ENCODE data around the gene SGMS2.
"Not testable (repeated sequence)": the region's sequence is repeated elsewhere in the genome, so short reads cannot be mapped to it uniquely, and the experiment has no call there.

SGMS2 gene

DNA sequence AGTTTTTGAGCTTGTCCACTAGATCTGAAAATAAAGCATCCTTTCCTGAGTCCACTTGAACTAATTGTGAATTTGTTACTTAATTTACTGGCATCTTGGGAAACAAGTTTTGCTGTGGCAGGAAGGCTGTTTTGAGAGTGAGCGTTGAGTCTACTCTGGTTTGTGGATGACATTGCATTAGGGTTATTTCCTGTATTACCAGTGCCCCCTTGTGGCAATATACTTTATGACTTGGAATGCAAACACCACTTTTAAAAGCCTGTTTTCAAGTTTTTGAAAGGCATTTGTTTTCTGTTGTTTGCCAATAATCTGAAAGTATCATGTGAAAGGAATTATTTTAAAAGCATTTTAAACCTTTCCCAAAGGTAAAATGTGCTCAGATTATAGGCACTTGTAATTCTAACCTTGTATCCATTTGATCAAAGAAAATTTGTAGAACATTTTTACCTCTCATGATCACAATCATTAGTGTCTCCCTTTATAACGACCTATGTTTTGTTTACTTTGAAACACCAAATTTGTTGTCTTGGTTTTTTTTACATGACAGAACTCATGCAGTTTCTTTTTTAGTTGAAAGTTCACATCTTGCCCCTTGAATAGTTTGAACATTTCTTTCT is 88.7 kb downstream of the SGMS2 start:
- DNase-seq (ENCODE audit: low read depth) = peak; percentile 72

DNA sequence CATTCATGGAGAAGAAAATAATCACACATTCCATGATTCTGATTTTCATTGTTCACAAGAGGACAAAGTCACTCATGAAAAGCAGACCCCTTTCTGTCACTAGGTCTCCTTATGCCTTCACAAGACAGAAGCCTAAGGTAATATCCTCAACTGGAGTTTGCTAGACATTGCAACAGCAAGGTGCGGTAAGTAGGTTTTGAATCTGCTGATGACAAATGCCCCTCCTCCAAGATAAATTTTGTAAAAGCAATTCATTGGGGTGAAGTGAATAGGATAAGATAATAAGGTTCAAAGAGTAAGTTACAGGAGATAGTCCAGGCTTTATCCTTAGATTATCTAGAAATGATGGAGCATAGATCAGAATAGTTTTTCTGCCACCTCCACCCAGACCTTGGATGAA is 90.5 kb downstream of the SGMS2 start:
- no peak for DNase-seq (ENCODE audit: low read depth)

DNA sequence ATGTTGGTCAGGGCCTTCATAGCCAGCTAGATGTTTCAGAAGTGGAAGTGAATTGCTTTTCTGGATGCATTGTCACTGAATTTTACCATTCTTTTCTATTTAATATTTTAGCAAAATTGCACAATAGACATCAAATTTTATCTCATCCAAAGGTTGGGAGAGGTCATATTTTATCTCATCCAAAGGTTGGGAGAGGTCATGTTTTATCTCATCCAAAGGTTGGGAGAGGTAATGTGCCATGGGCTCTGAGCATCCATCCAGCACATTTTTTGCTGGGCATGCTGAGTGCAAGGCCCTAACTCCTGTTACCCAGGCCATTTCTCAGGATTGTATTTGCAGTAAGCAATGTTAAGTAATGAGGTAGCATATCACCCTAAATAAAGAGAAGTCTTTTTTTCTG is 91.9 kb downstream of the SGMS2 start:
- no peak for DNase-seq (ENCODE audit: low read depth)

DNA sequence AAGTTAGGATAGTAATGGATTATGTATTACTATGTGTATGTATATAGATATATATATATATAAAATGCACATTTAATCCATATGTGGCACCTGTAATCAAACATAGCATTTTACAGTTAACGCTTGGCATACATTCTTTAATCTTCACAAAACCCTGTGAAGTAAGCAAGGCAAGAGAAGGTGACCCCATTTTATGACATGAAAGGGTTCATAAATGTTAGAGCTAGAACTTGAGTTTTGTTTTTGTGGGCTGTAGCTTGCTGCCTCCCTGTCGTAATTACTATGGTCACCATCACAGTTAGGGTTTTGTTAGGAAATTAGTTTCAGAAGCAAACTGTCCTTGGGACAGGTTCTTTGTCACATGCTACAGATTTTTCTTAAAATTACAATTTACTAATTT is 92.8 kb downstream of the SGMS2 start:
- no peak for DNase-seq (ENCODE audit: low read depth)

DNA sequence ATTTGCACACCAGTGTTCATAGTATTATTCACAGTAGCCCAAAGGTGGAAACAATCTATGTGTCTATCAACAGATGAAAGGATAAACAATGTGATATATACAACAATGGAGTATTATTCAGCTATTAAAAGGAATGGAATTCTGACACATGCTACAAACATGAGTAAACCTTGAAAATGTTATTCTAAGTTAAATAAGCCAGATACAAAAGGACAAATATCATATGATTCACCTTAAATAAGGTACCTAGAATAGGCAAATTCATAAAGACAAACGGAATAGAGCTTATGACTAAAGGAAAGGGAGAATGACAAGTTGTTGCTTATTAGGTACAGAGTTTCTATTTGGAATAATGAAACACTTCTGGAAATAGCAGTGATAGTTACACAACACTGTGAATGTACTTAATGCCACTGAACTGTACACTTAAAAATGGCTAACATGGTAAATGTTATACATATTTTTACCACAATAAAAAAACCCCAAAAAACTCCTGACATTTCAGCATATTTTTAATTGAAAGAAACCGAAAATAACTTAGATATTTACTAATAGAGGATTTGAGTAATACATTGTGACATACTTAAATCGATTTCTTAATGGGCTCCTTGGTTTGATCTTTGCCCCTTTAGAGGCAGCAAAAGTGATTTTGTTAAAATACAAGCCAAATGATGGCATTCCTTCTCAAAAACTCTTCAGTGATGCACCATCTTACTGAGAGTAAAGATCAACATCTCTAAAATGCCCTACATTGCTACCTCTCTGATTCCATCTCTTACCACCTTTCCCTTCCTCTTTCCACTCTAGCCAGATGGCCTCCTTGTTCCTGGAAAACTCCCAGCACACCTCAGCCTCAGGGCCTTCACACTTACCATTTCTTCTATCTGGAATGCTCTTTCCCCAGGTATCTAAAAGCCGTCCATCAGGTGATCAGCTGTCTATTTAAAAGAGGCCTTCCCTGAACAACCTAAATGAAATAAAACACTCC is 98.0 kb downstream of the SGMS2 start:
- no peak for DNase-seq (ENCODE audit: low read depth)

DNA sequence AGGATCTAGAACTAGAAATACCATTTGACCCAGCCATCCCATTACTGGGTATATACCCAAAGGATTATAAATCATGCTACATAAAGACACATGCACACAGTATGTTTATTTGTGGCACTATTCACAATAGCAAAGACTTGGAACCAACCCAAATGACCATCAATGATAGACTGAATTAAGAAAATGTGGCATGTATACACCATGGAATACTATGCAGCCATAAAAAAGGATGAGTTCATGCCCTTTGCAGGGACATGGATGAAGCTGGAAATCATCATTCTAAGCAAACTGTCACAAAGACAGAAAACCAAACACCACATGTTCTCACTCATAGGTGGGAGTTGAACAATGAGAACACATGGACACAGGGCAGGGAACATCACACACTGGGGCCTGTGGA is 101.0 kb downstream of the SGMS2 start:
- DNase-seq (ENCODE audit: low read depth) = not testable (repeated sequence)

DNA sequence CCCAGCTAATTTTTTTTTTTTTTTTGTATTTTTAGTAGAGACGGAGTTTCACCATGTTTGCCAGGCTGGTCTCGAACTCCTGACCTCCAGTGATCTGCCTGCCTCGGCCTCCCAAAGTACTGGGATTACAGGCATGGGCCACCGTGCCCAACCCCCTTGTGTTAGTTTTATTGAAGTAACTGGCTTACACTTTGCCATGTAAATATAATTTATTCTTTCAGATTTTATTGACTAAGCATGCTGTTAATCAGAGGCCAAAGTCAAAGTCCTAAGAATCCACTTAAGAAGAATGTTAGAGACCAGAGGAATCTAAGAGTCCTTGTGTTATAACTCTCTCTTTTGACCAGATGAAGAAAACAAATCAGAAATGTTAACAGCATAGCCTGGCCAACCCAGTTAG is 102.1 kb downstream of the SGMS2 start:
- DNase-seq (ENCODE audit: low read depth) = not testable (repeated sequence)

DNA sequence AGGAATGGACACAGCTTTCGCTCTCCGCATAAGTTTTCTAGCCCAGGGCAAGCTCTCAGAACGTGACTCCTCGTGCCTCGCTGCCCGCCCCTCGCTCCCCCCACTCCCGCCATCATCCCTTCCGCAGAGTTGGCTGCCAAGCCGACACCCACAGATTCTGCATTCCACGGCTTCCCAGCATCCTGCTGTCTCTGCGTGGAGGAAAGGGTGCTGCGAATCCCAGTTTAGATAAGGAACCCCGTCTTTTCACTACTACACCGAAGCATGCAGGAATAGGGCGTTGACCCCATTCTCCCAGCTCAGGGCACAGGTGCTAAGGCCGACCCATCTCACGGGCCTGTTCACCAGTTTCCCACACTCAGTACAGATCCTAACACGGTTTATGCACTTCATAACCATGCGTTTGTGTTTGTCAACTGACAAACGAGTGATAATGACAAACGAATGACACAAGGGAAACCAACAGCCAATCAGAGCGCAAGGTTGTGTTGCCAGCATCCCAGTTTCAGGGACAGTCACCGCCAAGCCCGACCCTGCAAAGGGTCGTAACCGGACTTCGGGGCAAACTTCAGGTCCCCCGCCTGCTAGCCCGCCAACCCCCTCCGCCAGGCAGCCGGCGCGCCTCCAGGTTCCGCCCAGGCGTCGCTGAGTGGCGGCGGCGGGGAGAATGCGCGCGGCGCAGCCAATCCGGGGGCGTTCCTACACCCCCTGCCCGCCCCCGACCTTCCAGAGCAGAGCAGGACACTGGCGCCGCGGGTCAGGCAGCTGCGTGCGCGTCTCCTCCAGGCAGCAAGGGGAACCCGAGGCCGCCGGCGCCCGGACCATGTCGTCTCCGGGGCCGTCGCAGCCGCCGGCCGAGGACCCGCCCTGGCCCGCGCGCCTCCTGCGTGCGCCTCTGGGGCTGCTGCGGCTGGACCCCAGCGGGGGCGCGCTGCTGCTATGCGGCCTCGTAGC is 106.4 kb downstream of the SGMS2 start, which contains the start of gene CYP2U1:
Gene CYP2U1 (plus strand): TSS at position 729 of the 954 bp plus-strand sequence. CDS start 95 bp downstream, at position 824.
- peak; percentile 88 for DNase-seq (ENCODE audit: low read depth)

DNA sequence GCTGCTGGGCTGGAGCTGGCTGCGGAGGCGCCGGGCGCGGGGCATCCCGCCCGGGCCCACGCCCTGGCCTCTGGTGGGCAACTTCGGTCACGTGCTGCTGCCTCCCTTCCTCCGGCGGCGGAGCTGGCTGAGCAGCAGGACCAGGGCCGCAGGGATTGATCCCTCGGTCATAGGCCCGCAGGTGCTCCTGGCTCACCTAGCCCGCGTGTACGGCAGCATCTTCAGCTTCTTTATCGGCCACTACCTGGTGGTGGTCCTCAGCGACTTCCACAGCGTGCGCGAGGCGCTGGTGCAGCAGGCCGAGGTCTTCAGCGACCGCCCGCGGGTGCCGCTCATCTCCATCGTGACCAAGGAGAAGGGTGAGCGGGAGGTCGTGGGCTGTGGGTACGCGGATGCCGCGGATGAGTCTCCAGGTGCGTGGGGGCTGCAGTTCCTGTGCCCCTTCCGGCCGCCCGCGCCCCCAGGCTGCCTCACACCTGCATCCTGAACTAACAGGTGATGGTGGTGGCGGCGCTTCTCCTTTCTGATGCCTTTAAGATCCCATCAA is 107.1 kb downstream of the SGMS2 start:
- DNase-seq (ENCODE audit: low read depth) = no peak

DNA sequence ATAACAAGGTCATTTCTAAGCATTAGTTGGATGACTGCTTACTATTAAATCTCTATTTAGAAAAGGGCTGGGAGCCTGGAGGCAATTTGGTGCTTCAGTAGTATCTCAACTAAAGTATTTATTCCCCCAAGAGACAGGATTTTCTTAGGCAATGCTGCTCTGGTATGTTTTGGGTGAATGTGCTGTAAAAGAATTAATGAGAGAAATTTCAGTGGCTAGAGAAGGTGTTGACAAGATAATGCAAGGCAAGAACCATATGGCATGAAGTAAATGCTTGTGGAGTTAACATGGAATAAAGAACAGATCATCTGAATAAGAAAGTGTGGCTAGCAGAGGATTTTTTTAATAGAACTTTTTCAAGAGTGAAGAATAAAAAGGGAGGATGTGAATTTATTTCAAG is 110.5 kb downstream of the SGMS2 start:
- no peak for DNase-seq (ENCODE audit: low read depth)

DNA sequence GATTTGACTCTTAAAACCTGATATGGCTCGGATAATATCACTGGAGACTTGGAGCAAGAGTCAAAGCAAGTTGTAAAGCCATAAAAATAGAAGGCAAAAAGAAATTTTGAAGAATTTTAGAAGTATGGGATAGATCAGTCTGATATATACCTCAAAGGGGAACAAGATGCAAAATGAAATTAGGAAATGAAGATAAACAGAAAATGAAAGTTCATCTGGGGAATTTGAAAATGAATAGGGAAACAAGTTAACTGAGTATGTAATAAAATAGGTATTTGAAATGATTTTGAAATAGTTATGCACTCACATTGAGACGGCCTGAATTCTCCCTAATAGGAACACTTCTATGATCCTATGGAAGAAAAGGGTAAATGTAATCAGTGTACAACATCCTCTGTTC is 112.3 kb downstream of the SGMS2 start:
- no peak for DNase-seq (ENCODE audit: low read depth)

DNA sequence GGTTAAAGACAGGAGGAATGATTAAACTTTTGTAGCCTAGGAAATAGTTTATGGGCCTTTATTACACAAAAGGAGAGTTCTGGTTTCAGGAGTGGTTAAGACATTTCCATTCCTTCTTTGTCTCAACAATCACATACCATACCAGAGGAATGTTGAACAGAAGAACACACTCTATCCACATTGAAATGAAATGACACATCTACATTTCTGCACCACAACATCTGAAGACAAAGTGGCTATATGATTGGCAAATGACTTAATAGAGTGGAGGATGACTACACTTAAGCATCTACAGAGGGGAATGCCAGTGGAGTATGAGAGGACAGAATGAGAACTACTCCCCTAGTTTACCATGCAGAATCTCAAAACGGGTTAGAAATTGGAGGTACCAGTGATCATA is 114.6 kb downstream of the SGMS2 start:
- peak; percentile 79 for DNase-seq (ENCODE audit: low read depth)

DNA sequence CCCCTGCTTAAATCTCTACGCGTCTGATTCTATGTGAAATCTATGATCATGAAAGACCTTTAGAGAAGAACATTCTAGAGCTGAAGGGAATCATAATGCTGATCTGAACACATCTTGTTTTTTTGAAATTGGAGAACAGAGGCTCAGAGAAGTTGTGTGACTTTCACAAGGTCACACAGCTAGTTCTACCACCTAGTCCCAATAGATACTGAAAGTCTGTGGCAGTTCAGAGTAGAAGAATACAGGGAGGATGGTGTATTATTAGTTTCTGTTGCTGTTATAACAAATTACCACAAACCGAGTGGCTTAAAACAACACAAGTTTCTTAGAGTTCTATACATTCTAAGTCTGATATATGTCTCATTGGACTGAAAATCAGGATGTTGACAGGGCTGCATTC is 121.1 kb downstream of the SGMS2 start:
- DNase-seq (ENCODE audit: low read depth) = no peak

DNA sequence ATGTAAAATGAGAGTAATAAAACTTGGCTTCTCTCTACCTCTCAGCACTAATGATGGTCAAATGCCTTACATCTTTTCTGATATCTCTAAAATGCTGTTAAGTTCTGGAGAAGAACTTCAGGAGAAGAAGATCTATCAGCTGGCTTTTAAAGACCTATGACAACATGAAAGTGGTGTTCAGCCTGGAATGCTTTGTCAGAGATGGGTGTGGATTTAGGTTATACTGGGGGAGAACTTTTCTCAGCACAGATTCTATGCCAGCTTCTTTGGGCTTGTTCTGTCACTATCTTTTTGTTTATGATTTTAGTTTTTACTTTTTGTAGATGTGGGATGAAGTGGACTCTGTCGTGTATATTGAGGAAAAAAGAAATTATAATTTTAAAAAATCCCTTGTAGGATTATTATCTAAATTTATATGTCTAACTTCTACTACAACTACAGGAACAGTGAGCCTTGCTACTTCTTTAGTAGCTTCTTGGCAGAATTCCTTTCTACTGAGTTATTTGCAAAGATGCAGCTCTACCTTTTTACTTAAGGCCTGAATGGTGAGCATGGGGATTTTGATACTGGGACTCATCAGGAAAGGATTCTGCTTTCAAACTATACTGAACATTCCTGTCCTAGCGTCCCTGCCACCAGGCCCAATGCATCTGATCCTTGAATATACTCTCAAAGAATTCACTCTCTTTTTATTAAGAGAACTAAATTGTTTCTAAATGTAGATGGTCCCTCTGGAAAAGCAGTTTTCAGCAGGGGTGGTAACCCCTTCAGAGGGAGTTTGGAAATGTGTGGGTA is 126.2 kb downstream of the SGMS2 start:
- DNase-seq (ENCODE audit: low read depth) = peak; percentile 33

DNA sequence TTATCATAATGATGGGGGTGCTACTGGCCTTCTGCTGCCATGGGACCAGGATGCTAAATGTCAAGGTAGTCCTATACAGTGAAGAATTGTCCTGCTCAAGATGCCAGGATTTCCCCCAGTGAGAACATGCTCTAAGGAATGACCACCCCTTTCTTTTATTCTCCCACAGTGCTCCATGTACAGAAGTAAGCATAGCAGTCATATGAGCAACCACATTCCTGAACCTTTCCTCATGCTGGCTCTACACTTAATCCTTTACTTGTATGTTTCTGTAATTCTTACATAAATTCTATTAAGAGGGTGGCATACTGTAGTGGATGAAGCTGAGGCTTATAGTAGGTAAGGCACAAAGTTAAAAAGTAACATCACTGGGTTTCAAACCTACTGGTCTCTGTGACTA is 126.8 kb downstream of the SGMS2 start:
- DNase-seq (ENCODE audit: low read depth) = peak; percentile 90

DNA sequence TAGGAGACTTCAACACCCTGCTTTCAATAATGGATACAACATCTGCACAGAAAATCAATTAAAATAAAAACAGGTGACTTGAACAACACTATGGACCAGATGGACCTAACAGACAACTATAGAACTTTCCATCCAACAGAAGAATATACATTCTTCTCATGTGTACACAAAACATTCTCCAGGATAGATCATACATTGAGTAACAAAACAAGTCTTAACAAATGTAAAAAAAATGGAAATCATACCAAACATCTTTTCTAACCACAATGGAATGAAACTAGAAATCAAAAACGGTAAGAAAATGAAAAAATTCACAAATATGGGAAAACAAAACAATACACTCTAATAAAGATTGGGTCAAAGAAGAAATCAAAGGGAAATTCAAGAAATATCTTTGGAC is 131.3 kb downstream of the SGMS2 start:
- DNase-seq (ENCODE audit: low read depth) = peak; percentile 6
